ENCODE measurements around the gene MAP3K14.
"Not testable (repeated sequence)": the region's sequence is repeated elsewhere in the genome, so short reads cannot be mapped to it uniquely, and the experiment has no call there.

MAP3K14 gene

DNA sequence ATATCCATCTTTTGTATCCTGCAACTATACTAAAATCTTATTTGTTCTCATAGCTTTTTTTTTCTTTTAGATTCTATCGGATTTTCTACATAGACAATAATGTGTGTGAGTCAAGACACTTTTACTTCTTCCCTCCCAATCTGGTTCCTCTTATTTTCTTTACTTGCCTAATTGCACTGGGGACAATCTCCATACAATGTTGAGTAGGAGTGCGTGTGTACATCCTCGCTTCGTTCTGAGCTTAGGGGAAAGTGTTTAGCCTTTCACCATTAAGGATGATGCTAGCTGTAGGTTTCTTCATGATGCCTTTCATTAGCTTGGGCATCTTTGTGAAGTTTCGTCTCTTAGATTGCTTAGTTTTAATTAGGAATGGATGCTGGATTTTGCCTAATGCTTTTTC lies 57.8 kb downstream of the MAP3K14 start:
- no peak for DNase-seq (ENCODE audit: low spot score)

GRCh38 chr17:45257115-45257514 lies 59.7 kb downstream of the MAP3K14 start:
- no peak for DNase-seq (ENCODE audit: low spot score)

DNA sequence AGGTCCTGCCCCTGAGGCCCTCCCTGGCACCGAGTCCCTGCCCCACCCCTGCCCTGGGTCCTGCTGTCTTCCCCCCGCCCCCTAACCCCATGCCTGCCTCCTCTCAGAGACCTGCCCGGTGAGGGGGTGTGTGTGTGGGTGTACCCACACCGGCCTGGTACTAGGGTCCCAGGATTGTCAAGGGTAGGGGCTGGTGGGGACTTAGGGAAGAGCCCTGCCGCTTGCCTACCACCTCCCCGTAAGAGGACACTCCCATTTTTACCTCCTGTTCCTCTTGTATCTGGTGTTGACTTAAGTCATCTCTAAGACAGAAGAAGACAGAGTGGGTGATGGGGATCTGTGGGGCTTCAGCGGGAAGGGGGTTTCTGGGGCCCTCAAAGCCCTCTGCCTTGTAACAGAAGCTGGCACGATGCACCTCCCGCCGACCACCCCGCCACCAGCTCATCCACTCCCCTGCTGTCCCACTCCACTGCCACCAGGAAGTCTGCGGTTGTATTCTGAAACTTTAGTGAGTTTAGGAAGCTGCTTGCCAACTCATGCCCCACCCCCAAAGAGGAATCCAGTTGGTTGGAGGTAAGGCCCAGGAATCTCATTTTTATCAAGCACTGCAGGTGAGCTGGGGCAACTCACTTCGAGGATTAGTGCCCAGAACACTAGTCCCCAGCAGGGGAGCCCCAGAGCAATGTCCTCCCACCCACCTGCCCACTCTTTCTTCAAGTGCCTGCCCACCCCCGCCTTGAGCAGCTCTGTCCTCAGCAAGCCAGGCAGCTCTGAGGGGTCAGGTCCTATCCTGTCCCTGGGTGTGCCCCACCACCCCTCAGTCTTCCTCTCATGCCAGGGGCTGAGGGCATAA lies 60.5 kb downstream of the MAP3K14 start:
- DNase-seq (ENCODE audit: low spot score), result no peak

DNA sequence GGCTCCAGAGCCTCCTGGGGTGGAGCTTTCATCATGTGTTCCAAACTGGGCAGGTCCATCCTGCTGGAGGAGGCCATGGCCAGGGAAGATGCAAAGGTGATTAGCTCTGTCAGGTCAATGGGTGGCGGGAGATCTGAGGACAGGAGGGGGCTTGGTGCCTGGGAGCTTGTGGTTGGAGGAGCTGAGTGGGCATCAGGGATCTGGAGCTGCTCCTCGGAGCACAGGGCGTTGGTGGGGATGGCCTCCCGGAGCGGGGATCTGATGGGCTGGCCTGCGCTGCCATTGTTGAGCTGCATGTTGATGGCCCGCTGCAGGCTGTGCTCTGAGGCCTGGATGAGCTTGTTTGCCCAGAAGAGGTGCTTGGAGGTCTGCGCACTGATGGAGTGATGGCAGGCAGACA lies 61.5 kb downstream of the MAP3K14 start:
- DNase-seq (ENCODE audit: low spot score), result no peak

GRCh38 chr17:45253879-45254278 lies 62.9 kb downstream of the MAP3K14 start:
- no peak for DNase-seq (ENCODE audit: low spot score)

DNA sequence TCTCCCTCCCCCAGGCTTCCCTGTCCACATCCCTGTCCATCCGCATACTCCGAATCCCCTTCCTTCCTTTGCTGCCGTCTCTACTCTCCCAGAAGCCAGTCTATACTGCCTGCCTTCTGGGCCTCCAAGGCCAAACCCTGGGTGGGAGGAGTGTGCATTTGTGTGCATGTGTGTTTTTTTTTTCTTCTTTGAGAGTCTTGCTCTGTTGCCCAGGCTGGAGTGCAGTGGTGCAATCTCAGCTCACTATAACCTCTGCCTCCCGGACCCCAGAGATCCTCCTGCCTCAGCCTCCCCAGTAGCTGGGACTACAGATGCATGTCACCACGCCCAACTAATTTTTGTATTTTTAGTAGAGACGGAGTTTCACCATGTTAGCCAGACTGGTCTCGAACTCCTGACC lies 63.6 kb downstream of the MAP3K14 start:
- not testable (repeated sequence) for DNase-seq (ENCODE audit: low spot score)

DNA sequence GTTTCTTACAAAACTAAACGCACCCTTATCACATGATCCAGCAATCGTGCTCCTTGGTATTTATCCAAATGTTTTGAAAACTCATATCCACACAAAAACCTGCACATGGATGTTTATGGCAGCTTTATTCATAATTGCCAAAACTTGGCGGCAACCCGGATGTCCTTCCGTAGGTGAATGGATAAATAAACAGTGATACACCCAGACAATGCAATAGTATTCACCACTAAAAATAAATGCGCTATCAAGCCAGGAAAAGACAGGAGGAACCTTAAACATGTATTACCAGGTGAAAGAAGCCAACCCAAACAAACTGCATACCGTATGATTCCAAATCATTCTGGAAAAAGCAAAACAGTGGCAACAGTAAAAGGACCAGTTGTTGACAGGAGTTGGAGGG lies 64.9 kb downstream of the MAP3K14 start:
- DNase-seq (ENCODE audit: low spot score), result no peak

GRCh38 chr17:45248132-45248957 lies 68.5 kb downstream of the MAP3K14 start:
- no peak for DNase-seq (ENCODE audit: low spot score)

- DNase-seq (ENCODE audit: low spot score), result no peak
These were observed 69.2 kb downstream of the MAP3K14 start for GRCh38 chr17:45247429-45248131.

GRCh38 chr17:45246861-45247428 lies 69.9 kb downstream of the MAP3K14 start:
- no peak for DNase-seq (ENCODE audit: low spot score)

- no peak for DNase-seq (ENCODE audit: low spot score)
These were observed 70.5 kb downstream of the MAP3K14 start for GRCh38 chr17:45246338-45246737.

GRCh38 chr17:45244725-45245656 lies 71.8 kb downstream of the MAP3K14 start:
- no peak for DNase-seq (ENCODE audit: low spot score)

DNA sequence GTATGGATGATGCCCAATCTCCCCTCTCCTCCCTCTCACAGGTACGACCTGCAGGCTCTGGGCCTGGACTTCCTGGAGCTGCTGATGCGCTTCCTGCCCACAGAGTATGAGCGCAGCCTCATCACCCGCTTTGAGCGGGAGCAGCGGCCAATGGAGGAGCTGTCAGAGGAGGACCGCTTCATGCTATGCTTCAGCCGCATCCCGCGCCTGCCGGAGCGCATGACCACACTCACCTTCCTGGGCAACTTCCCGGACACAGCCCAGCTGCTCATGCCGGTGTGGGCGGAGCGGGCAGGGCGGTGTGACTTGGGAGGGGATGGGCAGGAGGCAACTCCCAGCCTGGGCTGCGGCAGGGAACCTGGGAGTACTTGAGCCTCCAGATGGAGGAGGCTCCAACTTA lies 73.1 kb downstream of the MAP3K14 start:
- no peak for DNase-seq (ENCODE audit: low spot score)

DNA sequence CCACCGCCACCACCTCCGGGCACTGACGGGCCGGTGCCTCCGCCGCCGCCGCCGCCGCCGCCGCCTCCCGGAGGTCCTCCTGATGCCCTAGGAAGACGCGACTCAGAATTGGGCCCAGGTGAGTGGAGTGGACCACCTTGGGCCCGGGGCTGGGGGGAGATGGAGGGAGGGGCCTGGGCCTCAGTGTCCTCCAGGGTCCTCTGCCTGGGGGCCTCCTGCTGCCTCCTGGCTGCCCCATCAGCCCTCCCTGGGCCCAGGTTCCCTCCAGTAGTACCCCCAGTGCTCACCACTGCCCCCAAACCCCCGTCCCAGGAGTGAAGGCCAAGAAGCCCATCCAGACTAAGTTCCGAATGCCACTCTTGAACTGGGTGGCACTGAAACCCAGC lies 74.8 kb downstream of the MAP3K14 start:
- DNase-seq (ENCODE audit: low spot score), result no peak

DNA sequence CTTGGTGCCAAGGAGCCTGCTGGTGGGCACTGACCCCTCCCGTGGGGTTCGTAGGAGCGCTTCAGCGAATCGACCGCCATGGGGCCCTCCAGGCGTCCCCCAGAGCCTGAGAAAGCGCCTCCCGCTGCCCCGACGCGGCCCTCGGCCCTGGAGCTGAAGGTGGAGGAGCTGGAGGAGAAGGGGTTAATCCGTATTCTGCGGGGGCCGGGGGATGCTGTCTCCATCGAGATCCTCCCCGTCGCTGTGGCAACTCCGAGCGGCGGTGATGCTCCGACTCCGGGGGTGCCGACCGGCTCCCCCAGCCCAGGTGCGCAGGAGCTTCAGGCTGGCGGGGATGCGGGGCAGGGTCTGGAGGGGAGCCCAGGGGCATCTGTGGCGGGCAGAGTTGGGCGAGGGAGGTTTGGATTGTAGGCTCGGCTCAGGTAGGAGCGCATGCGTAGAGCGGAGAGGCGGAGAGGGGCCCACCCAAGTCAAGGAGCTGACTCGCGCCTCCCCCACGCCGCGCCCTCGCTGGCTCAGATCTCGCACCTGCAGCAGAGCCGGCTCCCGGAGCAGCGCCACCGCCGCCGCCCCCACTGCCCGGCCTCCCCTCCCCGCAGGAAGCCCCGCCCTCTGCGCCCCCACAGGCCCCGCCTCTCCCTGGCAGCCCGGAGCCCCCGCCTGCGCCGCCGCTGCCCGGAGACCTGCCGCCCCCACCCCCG lies 75.3 kb downstream of the MAP3K14 start:
- no peak for DNase-seq (ENCODE audit: low spot score)

DNA sequence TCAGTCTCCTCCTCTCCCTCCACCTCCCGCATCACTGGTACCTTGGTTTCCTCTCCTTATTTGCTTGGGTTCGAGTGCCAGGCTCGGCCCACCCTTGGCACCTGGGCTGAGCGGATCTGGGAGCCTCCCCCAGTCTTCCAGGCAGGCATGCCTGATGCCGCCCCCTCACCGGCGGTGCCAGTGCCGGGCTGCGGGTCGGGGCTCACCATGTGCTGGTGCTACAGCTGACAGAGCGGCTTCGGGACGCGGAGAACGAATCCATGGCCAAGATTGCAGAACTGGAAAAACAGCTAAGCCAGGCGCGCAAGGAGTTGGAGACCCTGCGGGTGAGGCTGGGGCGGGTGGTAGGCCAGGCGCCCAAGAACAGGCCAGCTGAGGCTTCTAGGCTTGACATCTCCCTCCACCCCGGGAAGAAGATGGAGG lies 75.9 kb downstream of the MAP3K14 start:
- no peak for DNase-seq (ENCODE audit: low spot score)

GRCh38 chr17:45238155-45238774 lies 78.6 kb downstream of the MAP3K14 start:
- DNase-seq (ENCODE audit: low spot score), result no peak

DNA sequence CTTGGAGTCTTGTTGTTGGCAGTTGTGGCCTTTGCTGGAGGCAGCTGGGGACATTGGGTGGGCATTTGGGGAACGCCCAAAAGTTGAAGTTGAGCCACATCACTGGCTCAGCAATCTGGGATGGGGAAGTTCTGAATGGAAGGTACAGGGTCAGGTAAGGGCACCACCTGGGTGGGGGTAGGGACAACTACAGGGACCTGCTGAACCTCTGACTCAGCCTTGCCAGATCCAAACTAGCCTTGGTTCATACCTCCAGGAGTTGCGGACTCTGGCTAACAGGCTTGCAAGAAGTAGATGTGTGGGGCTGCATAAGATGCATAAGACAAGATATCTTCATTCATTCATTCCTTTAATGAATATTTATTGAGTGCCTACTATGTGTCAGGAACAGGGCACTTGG lies 79.1 kb downstream of the MAP3K14 start:
- DNase-seq (ENCODE audit: low spot score), result no peak

- no peak for DNase-seq (ENCODE audit: low spot score)
These were observed 80.6 kb downstream of the MAP3K14 start for GRCh38 chr17:45236282-45236606.

Measured in globus pallidus (tissue), 1 donor.